NCI-H1930 (cell line): ENCODE measurements around the gene ITGAX.
A peak's percentile ranks its signal among the peaks of the same experiment; 100 is the strongest.
"Not testable (repeated sequence)": the region's sequence is repeated elsewhere in the genome, so short reads cannot be mapped to it uniquely, and the experiment has no call there.

Source experiments
- DNase-seq, 2 experiments: peaks; one replicate each; lab custom pipeline; 2025; lab: John Stamatoyannopoulos, UW

ITGAX gene

DNA sequence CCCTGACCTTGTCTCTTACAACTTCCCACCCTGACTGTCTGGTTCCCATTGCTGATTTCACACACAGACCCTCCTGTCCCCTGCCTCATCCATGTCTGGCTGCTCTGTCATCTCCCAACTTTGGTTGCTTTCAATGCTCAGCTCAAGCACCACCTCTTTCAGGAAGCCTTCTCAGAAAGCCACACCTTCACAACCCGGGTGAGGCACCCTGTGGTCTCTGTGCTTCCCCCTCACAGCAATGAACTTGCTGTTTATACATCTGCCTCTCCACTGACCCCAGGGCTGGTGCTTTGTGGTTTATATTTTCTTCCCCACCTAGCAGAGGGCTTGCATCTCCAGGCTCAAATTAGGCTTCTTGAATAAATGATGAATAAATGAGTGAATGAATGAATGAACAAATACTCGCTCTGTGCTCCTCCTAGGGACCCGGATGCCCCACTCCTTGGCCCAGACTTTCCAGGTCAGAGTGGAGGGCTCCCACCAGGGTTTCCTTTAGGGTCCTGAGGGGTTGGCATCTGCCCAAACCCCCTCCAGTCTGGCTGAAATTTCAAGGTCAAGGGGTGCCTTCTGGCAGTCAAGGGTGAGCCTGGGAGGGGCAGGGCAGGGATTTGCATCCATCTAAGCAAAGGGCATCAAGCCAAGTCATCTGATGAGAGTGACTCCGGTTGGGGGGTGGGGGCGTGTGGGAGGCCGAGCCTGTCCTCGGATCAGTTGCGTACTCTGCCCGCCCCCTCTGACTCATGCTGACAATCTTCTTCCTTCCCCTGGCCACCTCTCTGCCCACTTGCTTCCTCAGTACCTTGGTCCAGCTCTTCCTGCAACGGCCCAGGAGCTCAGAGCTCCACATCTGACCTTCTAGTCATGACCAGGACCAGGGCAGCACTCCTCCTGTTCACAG, at the start of gene ITGAX:
Gene ITGAX, plus strand, starts transcription at position 783 of the 898 bp plus-strand sequence. Its CDS starts 79 bp downstream, at position 862.
- DNase-seq = no peak

DNA sequence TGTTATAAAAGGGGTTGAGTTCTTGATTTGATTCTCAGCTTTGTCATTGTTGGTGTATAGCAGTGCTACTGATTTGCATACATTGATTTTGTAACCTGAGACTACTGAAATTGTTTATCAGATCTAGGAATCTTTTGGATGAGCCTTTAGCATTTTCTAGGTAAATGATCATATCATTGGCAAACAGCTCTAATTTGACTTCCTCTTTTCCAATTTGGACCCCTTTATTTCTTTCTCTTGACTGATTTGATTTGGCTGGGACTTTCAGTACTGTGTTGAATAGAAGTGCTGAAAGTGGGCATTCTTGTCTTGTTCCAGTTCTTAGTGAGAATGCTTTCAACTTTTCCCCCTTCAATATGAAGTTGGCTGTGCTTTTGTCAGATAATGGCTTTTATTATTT, 49.8 kb upstream of the ITGAX start:
- no peak for DNase-seq

DNA sequence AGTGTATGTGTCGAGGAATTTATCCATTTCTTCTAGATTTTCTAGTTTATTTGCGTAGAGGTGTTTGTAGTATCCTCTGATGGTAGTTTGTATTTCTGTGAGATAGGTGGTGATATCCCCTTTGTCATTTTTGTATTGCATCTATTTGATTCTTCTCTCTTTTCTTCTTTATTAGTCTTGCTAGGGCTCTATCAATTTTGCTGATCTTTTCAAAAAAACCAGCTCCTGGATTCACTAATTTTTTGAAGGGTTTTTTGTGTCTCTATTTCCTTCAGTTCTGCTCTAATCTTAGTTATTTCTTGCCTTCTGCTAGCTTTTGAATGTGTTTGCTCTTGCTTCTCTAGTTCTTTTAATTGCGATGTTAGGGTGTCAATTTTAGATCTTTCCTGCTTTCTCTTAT, 46.6 kb upstream of the ITGAX start:
- DNase-seq = not testable (repeated sequence)

DNA sequence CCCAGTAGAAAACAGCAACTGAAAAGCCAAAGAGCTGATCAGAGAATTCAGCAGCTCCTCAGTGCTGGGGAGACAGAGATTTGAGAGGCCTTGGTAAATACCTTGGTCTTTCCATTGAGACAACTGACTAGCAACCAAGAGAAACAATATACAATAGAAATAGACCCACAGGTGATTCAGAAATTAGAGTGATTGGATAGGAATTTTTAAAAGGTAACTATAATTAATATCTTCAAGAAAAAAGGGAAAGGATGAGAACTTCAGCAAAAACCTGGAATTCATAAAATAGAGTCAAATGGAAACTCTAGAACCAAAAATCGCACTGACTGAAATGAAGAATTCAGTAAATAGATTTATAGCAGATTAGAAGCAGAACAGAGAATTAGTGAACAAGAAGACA, 32.5 kb upstream of the ITGAX start:
- DNase-seq = no peak

DNA sequence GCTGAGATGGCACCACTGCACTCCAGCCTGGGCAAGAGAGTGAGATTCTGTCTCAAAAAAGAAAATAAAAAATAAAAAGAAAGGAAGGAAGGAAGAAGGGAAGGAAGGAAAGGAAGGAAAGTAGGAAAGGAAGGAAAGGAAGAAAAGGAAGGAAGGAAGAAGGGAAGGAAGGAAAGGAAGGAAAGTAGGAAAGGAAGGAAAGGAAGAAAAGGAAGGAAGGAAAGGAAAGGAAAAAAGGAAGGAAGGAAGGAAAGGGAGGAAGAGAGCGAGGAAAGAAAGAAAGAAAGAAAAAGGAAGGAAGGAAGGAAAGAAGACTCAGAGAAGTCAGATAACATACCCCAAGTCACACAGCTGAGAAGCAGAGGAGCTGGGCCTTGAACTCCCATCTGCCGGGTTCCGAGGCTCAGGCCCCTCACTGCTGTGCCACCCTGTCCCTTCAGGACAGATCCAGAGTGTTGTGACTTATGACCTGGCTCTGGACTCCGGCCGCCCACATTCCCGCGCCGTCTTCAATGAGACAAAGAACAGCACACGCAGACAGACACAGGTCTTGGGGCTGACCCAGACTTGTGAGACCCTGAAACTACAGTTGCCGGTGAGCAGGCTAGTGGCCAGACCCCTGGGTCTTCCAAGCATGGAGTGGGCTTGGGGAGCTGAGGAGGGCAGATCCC, 30.9 kb upstream of the ITGAX start:
- no peak for DNase-seq

DNA sequence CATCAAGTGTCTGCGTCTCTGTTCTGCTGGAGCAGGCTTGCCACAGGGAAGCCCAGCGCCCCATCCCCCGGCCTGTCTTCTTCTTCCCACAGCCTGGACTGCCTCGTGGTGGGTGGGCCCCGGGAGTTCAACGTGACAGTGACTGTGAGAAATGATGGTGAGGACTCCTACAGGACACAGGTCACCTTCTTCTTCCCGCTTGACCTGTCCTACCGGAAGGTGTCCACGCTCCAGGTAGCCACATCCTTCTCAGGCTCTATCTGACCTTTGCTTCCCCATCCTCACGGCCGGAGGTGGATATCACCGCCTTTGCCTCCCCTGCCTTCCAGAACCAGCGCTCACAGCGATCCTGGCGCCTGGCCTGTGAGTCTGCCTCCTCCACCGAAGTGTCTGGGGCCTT, 29.8 kb upstream of the ITGAX start:
- no peak for DNase-seq

DNA sequence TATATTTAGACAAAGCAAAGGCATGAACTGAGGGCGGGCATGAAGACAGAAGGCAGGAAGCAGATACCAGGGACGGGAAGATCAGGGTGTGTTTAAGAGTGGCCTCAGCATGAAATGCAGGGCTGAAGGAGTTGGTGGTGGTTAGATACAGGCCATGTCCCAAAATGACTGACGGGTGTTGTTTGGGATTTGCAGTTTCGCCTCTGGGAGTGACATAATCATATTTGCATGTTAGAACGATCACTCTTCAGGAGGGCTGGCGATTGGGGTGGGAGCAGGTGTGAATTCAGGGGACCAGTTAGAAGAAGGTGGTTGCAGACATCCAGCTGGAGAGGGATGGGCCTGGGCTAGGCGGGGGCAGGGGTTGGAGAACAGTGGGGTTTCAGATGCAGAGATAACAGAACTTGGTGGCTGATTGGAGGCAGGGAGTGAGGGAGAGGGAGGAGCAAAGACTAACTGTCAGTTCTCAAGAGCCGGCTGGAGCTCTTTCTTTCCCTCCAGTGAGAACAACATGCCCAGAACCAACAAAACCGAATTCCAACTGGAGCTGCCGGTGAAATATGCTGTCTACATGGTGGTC, 27.2 kb upstream of the ITGAX start:
- DNase-seq = no peak

DNA sequence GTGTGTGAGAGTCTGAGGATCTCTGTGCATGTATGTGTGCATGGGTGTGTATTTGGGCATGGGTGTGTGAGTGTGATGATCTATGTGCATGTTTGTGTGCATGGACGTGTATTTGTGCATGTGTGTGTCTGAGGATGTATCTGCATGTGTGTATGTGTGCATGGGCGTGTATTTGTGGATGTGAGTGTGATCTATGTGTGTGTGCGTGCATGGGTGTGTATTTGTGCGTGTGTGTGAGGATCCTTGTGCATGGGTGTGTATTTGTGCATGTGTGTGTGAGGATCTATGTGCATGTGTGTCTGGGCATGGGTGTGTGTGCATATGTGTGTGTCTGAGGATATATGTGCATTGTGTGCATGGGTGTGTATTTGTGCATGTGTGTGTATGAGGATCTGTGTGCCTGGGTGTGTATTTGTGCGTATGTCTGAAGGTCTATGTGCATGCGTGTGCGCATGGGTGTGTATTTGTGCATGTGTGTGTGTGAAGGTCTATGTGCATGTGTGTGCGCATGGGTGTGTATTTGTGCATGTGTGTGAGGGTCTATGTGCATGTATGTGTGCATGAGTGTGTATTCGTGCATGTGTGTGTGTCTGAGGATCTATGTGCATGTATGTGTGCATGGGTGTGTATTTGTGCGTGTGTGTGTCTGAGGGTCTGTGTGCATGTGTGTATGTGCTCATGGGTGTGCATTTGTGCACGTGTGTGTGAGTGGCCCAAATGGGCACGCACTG, 26.5 kb upstream of the ITGAX start:
- DNase-seq = no peak

DNA sequence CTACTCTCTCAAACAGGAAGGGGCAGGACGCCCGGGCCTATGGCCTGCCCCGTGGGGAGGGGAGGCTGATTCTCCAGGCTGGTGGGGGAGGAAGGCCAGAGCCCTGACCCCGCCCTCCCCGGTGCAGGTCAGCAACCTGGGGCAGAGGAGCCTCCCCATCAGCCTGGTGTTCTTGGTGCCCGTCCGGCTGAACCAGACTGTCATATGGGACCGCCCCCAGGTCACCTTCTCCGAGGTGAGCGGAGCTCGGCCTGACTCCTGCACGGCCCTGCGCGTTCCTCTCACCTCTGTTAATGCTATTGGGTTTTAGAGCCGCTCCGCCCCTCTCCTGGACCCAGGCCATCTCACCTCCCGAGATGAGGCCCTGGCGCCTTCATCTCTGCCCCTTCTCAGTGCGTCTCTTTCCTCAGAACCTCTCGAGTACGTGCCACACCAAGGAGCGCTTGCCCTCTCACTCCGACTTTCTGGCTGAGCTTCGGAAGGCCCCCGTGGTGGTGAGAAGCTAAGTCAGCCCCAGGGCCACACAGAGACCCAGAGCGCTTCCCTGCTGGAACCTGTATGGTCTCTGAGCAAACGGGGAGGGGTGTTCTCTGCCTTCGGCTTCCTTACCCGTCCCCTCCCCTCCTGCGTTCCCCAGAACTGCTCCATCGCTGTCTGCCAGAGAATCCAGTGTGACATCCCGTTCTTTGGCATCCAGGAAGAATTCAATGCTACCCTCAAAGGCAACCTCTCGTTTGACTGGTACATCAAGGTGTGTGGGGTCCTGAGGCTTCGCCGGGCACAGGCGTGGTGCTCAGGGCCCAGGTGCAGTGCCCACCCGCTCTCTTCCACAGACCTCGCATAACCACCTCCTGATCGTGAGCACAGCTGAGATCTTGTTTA, 25.1 kb upstream of the ITGAX start:
- no peak for DNase-seq

DNA sequence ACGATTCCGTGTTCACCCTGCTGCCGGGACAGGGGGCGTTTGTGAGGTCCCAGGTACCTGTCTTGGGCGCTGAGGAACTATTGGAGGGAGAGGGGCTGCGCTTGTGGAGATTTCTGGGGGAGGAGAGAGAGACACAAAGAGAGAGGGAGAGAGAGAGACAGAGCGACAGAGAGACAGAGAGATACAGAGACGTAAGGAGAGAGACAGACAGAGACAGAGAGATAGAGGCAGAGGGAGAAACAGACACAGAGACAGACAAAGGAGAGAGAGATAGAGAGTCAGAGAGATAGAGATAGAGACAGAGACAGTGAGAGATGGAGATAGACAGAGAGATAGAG, 24.5 kb upstream of the ITGAX start:
- DNase-seq = no peak

DNA sequence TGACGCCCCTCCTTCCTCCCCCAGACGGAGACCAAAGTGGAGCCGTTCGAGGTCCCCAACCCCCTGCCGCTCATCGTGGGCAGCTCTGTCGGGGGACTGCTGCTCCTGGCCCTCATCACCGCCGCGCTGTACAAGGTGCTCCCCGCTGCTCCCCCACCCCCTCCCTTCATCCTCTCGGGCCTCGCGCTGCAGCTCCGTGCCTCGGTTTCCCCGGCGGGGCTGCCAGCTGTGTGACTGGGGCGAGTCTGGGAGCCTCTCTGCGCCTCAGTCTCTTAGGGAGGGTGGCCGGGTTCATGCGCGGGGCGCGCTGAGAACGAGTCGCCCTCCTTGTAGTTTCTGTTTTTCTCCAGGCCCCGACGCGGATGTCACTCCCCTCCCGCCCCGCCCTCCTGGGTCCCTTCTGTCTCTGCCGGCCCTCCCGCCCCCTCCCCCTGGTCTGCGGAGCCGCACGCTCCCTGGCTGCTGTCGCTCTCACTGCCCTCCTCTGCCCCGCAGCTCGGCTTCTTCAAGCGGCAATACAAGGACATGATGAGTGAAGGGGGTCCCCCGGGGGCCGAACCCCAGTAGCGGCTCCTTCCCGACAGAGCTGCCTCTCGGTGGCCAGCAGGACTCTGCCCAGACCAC, 23.7 kb upstream of the ITGAX start:
- no peak for DNase-seq

DNA sequence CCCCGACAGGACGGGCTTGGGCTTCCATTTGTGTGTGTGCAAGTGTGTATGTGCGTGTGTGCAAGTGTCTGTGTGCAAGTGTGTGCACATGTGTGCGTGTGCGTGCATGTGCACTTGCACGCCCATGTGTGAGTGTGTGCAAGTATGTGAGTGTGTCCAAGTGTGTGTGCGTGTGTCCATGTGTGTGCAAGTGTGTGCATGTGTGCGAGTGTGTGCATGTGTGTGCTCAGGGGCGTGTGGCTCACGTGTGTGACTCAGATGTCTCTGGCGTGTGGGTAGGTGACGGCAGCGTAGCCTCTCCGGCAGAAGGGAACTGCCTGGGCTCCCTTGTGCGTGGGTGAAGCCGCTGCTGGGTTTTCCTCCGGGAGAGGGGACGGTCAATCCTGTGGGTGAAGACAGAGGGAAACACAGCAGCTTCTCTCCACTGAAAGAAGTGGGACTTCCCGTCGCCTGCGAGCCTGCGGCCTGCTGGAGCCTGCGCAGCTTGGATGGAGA, 23.1 kb upstream of the ITGAX start:
- no peak for DNase-seq

DNA sequence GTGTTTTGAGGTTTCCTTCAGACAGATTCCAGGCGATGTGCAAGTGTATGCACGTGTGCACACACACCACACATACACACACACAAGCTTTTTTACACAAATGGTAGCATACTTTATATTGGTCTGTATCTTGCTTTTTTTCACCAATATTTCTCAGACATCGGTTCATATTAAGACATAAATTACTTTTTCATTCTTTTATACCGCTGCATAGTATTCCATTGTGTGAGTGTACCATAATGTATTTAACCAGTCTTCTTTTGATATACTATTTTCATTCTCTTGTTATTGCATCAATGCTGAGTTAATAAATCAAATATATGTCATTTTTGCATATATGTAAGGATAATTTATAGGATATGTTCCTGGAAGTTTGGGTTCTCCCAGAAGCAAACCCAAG, 22.4 kb upstream of the ITGAX start:
- DNase-seq = no peak

DNA sequence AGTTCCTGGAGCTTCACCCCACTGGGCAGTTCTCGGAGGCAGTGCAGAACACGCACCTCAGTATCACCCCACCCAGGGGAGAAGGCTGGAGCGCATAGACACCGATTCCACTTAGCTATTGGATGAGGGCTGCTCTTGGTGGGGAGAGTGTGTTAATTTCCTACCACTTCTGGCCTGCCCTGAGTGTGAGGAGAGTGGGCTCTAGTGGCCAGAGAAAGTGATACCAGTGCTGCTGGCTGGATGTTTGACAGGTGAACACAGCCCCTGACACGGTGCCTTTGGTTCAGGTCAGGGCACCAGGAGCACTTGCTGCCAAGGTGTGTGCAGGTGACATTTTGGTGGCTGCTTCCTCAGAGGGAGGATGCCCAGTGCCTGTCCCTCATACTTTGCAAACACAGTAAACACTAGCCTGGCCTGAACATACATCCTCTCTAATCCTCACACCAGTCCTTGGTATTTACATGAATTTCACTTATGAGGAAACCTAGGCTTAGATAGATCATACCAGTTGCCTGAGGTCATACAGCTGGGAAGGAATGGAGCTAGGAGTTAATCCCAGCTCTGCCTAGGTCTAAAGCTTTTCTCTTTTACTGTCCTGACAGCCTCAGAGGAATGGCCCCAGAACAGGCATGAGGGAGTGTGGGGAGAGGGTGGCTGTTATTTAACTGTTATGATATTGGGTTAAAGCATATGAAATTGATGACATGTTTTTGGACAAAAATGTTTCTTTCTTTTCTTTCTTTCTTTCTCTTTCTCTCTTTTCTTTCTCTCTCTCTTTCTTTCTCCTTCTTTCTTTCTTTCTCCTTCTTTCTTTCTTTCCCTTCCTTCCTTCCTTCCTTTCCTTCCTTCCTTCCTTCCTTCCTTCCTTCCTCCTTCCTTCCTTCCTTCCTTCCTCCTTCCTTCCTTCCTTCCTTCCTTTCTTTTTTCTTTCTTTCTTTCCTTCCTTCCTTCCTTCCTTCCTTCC, 21.0 kb upstream of the ITGAX start:
- DNase-seq = peak; percentile 21 to 27

DNA sequence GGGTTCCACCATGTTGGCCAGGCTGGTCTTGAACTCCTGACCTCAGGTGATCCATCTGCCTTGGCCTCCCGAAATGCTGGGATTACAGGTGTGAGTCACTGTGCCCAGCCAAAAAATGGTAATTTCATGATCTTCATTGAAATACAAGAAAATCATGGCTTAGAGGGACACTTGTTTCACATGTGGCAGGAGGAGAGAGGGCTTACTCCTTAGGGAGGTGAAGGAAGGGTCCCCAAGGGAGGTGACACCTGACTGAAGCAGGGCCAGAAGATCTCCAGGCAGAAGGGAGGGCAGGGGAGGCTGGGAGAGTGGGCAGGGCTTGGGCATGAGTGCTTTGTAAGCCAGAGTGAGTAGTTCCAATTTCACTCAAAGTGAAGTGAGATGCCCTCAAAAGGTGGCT, 20.0 kb upstream of the ITGAX start:
- no peak for DNase-seq

DNA sequence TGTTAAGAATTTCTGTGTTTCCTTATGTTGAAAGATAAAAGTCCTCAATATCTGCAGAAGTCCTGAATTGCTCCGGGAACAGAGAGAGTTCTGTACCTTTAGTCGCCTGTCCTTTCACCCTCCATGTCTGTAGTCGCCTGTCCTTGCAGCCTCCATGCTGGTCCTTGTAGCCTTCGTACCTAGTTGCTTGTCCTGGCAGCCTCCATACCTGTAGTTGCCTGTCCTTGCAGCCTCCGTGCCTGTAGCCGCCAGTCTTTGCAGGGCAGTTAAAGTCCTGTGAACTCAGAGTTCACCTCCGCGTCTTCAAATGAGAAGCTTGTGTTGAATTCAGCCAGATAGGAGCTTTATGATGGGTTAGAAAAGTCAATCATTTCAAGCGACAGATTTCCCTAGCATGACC, 19.5 kb upstream of the ITGAX start:
- DNase-seq = no peak

DNA sequence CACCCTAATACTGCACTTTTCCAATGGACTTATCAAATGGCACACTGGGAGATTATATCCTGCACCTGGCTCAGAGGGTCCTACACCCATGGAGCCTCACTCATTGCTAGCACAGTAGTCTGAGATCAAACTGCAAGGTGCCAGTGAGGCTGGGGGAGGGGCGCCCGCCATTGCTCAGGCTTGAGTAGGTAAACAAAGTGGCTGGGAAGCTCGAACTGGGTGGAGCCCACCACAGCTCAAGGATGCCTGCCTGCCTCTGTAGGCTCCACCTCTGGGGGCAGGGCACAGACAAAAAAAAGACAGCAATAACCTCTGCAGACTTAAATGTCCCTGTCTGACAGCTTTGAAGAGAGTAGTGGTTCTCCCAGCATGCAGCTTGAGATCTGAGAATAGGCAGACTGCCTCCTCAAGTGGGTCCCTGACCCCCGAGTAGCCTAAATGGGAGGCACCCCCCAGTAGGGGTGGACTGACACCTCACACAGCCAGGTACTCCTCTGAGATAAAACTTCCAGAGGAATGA, 16.8 kb upstream of the ITGAX start:
- DNase-seq = not testable (repeated sequence)

DNA sequence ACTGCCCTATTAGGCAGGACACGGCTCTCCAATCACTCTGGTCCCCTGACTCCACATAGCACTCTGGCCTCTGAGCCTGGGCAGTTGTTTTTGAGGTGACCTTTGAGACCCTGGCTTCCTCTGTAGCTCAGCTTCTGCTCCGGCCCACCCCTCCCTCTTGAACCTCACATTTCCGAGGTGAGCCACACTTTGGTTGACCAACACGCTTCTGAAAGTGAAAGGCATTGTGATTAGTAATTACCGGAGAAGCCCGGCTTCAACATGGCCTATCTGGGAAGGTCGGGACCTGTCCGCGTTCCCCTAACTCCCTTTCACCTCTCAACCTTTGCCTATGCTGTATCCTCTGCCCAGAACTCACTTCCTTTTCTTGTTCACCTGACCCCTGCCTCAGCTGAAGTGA, 10.3 kb upstream of the ITGAX start:
- no peak for DNase-seq

DNA sequence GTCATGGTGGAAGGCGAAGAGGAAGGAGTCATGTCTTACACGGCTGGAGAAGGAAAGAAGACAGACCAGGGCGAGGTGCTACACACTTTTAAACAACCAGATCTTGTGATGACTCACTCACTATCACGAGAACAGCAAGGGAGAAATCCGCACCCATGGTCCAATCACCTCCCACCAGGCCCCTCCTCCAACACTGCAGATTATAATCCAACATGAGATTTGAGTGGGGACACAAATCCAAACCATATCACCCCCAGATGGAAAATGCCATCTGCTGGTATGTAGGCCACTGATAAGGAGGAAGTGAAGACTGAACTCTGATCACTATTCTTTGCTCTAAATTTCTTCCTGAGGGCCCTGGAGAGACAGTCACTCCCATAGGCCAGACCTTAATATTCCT, 7.5 kb upstream of the ITGAX start:
- DNase-seq = no peak
